Mesenchymal stem cell (in vitro differentiated cells and primary cell): ENCODE data around the gene TMEM187.

Source experiments
- DNase-seq: peaks from one replicate; pipeline ENCODE4 v3.0.0-alpha.2; 2013
- H2AFZ ChIP-seq: one replicate; pipeline ENCODE4 v1.6.1; 2013; ENCODE audit warnings: low read depth, mild to moderate bottlenecking, control low read depth, inconsistent platforms, low read length, moderate library complexity
- H2AK5ac ChIP-seq: 2 replicates; pipeline ENCODE4 v1.6.1; 2013; ENCODE audit warnings: low read length, moderate library complexity, mild to moderate bottlenecking, inconsistent platforms; ENCODE audit not compliant: severe bottlenecking
- H2BK120ac ChIP-seq: one replicate; pipeline ENCODE4 v1.6.1; 2013; ENCODE audit warnings: low read depth, mild to moderate bottlenecking, inconsistent platforms, low read length, moderate library complexity
- H2BK12ac ChIP-seq, 2 experiments: one replicate each; pipeline ENCODE4 v1.6.1; 2013; ENCODE audit warnings: inconsistent platforms in 2 of 2, low read length in 2 of 2, mild to moderate bottlenecking in 2 of 2, moderate library complexity in 2 of 2, control low read depth in 1 of 2
- H2BK15ac ChIP-seq: one replicate; pipeline ENCODE4 v1.6.1; 2013; ENCODE audit warnings: mild to moderate bottlenecking, low read depth, inconsistent platforms; ENCODE audit not compliant: poor library complexity, severe bottlenecking
- H2BK5ac ChIP-seq: 2 replicates; pipeline ENCODE4 v1.6.1; 2013; ENCODE audit warnings: low read depth, mild to moderate bottlenecking, low read length, control low read depth, inconsistent platforms; ENCODE audit not compliant: poor library complexity, severe bottlenecking
- H3K14ac ChIP-seq, 2 experiments: one replicate each; pipeline ENCODE4 v1.6.1; 2013; ENCODE audit warnings: inconsistent platforms in 2 of 2, low read length in 2 of 2, control low read depth in 1 of 2, mild to moderate bottlenecking in 1 of 2, moderate library complexity in 1 of 2
- H3K18ac ChIP-seq, 2 experiments: one replicate each; pipeline ENCODE4 v1.6.1; 2013; ENCODE audit warnings: inconsistent platforms in 2 of 2, low read length in 2 of 2, control low read depth in 1 of 2, low read depth in 1 of 2, mild to moderate bottlenecking in 1 of 2
- H3K23ac ChIP-seq, 2 experiments: one replicate each; pipeline ENCODE4 v1.6.1; 2013; ENCODE audit warnings: inconsistent platforms in 2 of 2, low read length in 2 of 2, mild to moderate bottlenecking in 2 of 2, moderate library complexity in 2 of 2, control low read depth in 1 of 2
- H3K27ac ChIP-seq: 2 replicates; pipeline ENCODE4 v1.5.1; 2013; ENCODE audit warnings: mild to moderate bottlenecking, moderate library complexity, low read length, control low read depth, inconsistent platforms; ENCODE audit not compliant: poor library complexity, severe bottlenecking
- H3K27me3 ChIP-seq, 2 experiments: 2 replicates each; pipeline versions ENCODE4 v1.6.1 to v1.7.0; 2013; ENCODE audit warnings: low read length in 2 of 2, mild to moderate bottlenecking in 2 of 2, moderate library complexity in 2 of 2, control low read depth in 1 of 2, inconsistent platforms in 1 of 2; ENCODE audit not compliant: control insufficient read depth in 1 of 2, insufficient read depth in 1 of 2
- H3K36me3 ChIP-seq, 2 experiments: 2 replicates each; pipeline versions ENCODE4 v1.6.1 to v1.7.0; 2013; ENCODE audit warnings: low read length in 2 of 2, control low read depth in 1 of 2, inconsistent platforms in 1 of 2, low read depth in 1 of 2, mild to moderate bottlenecking in 1 of 2; ENCODE audit not compliant: insufficient read depth in 2 of 2, control insufficient read depth in 1 of 2
- H3K4ac ChIP-seq, 2 experiments: one replicate each; pipeline ENCODE4 v1.6.1; 2013; ENCODE audit warnings: inconsistent platforms in 2 of 2, low read length in 2 of 2, mild to moderate bottlenecking in 2 of 2, moderate library complexity in 2 of 2, control low read depth in 1 of 2, low read depth in 1 of 2
- H3K4me1 ChIP-seq: 2 replicates; pipeline ENCODE4 v1.6.1; 2013; ENCODE audit warnings: low read depth, low read length, control low read depth; ENCODE audit not compliant: control insufficient read depth, insufficient read depth
- H3K4me2 ChIP-seq: 2 replicates; pipeline ENCODE4 v1.6.1; 2013; ENCODE audit warnings: low read length, mild to moderate bottlenecking, inconsistent platforms; ENCODE audit not compliant: poor library complexity, severe bottlenecking
- H3K4me3 ChIP-seq, 2 experiments: 2 replicates each; pipeline versions ENCODE4 v1.5.1 to v1.7.0; 2013; ENCODE audit warnings: low read length in 2 of 2, mild to moderate bottlenecking in 2 of 2, control low read depth in 1 of 2, low read depth in 1 of 2; ENCODE audit not compliant: insufficient read depth in 1 of 2
- H3K79me1 ChIP-seq: replicated peaks from 2 replicates; pipeline ENCODE4 v1.6.1; 2013; ENCODE audit warnings: mild to moderate bottlenecking, control low read depth, low read length, inconsistent platforms; ENCODE audit not compliant: poor library complexity, severe bottlenecking
- H3K9ac ChIP-seq: 2 replicates; pipeline ENCODE4 v1.7.0; 2013; ENCODE audit warnings: mild to moderate bottlenecking, low read length, moderate library complexity
- H3K9me3 ChIP-seq: 2 replicates; pipeline ENCODE4 v1.7.0; 2013; ENCODE audit warnings: mild to moderate bottlenecking, low read length; ENCODE audit not compliant: control insufficient read depth
- H4K8ac ChIP-seq: one replicate; pipeline ENCODE4 v1.6.1; 2013; ENCODE audit warnings: inconsistent platforms, mild to moderate bottlenecking, low read length, moderate library complexity
- H4K91ac ChIP-seq: one replicate; pipeline ENCODE4 v1.6.1; 2013; ENCODE audit warnings: mild to moderate bottlenecking, low read length, inconsistent platforms
- WGBS: methylation state at CpG from one replicate; pipeline ENCODE4 v1.1.7; 2013; ENCODE audit warnings: mixed read lengths; 5-methylcytosine and 5-hydroxymethylcytosine counted together

The TMEM187 gene

GRCh38 chrX:153967536-153968224 is 4.9 kb upstream of the TMEM187 start:
- Histone ChIP-seq H3K4me2 (peak overlapping the region; percentile 6), H3K9ac (peak overlapping the region; percentile 87), H3K9me3 (no peaks in the 10 kb centered on the region), H2BK120ac (no peak overlapping the region), H3K27me3 (peaks cover 0 to 4% of the 10 kb centered on the region in 2 experiments), H2AFZ (no peak overlapping the region), H2BK15ac (no peak overlapping the region), H4K91ac (no peak overlapping the region), H4K8ac (no peak overlapping the region), H3K4me3 (peak overlapping the region in 1 of 2 experiments; percentile 99), H3K14ac (no peak overlapping the region), H3K23ac (no peak overlapping the region), H3K4me1 (peaks cover 36% of the 10 kb centered on the region), H3K36me3 (peaks cover 6 to 45% of the 10 kb centered on the region in 2 experiments), H3K18ac (no peak overlapping the region), H3K79me1 (no peaks in the 10 kb centered on the region), H2BK12ac (no peak overlapping the region), H3K4ac (no peak overlapping the region), H2AK5ac (no peak overlapping the region), H2BK5ac (no peak overlapping the region), H3K27ac (no peak overlapping the region)
- no peak for DNase-seq
- 81% methylated on average over 15 of the region's 16 CpGs for WGBS

GRCh38 chrX:153968255-153968654 is 4.3 kb upstream of the TMEM187 start:
- no peak overlapping the region for H2BK5ac ChIP-seq
- H3K14ac ChIP-seq: no peak overlapping the region
- no peak overlapping the region for H3K4ac ChIP-seq
- H4K91ac ChIP-seq: no peak overlapping the region
- H3K4me3 ChIP-seq: peak overlapping the region in 1 of 2 experiments; percentile 99
- WGBS: 65% methylated on average over 8 of the region's 9 CpGs
- H3K9me3 ChIP-seq: no peaks in the 10 kb centered on the region
- H3K79me1 ChIP-seq: no peaks in the 10 kb centered on the region
- no peak overlapping the region for H3K27ac ChIP-seq
- peaks cover under 1 to 39% of the 10 kb centered on the region in 2 experiments for H3K36me3 ChIP-seq
- no peak overlapping the region for H4K8ac ChIP-seq
- no peak overlapping the region for H3K18ac ChIP-seq
- H2BK15ac ChIP-seq: no peak overlapping the region
- H3K9ac ChIP-seq: peak overlapping the region; percentile 87
- no peak for DNase-seq
- no peak overlapping the region for H2AK5ac ChIP-seq
- no peak overlapping the region for H3K23ac ChIP-seq
- H3K27me3 ChIP-seq: peaks cover 0 to 4% of the 10 kb centered on the region in 2 experiments
- peaks cover 36% of the 10 kb centered on the region for H3K4me1 ChIP-seq
- no peak overlapping the region for H2BK120ac ChIP-seq
- H2BK12ac ChIP-seq: no peak overlapping the region
- peak overlapping the region; percentile 81 for H3K4me2 ChIP-seq
- H2AFZ ChIP-seq: no peak overlapping the region

- H3K4me3 ChIP-seq: peak overlapping the region; percentile 87 to 99
- no peaks in the 10 kb centered on the region for H3K9me3 ChIP-seq
- no peak overlapping the region for H4K91ac ChIP-seq
- peaks cover 36% of the 10 kb centered on the region for H3K4me1 ChIP-seq
- peak overlapping the region; percentile 82 for H3K27ac ChIP-seq
- no peak overlapping the region for H2BK120ac ChIP-seq
- H2BK5ac ChIP-seq: no peak overlapping the region
- peak overlapping the region; percentile 87 for H3K9ac ChIP-seq
- H3K23ac ChIP-seq: no peak overlapping the region
- H3K4me2 ChIP-seq: peak overlapping the region; percentile 81
- H3K4ac ChIP-seq: no peak overlapping the region
- WGBS: 27% methylated on average over 9 of the region's 12 CpGs
- H4K8ac ChIP-seq: no peak overlapping the region
- no peak for DNase-seq
- no peaks in the 10 kb centered on the region for H3K79me1 ChIP-seq
- H2BK12ac ChIP-seq: no peak overlapping the region
- H2BK15ac ChIP-seq: no peak overlapping the region
- H3K36me3 ChIP-seq: peaks cover 0 to 35% of the 10 kb centered on the region in 2 experiments
- no peak overlapping the region for H3K18ac ChIP-seq
- H3K27me3 ChIP-seq: peaks cover 0 to 4% of the 10 kb centered on the region in 2 experiments
- H2AK5ac ChIP-seq: no peak overlapping the region
- no peak overlapping the region for H3K14ac ChIP-seq
- no peak overlapping the region for H2AFZ ChIP-seq
These were observed 3.8 kb upstream of the TMEM187 start for GRCh38 chrX:153968754-153969124.

- Histone ChIP-seq H2BK15ac (no peak overlapping the region), H3K4ac (peak overlapping the region in 1 of 2 experiments; percentile 58), H2BK5ac (no peak overlapping the region), H3K9me3 (no peaks in the 10 kb centered on the region), H3K23ac (no peak overlapping the region), H3K4me2 (peak overlapping the region; percentile 81), H2BK12ac (no peak overlapping the region), H3K9ac (peak overlapping the region; percentile 87), H3K4me1 (peaks cover 39% of the 10 kb centered on the region), H2BK120ac (no peak overlapping the region), H4K91ac (no peak overlapping the region), H3K36me3 (peaks cover 0 to 29% of the 10 kb centered on the region in 2 experiments), H3K4me3 (peak overlapping the region; percentile 87 to 99), H2AFZ (no peak overlapping the region), H3K27ac (peak overlapping the region; percentile 82), H3K14ac (peak overlapping the region in 1 of 2 experiments; percentile 32), H3K18ac (no peak overlapping the region), H4K8ac (no peak overlapping the region), H3K79me1 (no peaks in the 10 kb centered on the region), H2AK5ac (no peak overlapping the region), H3K27me3 (peaks cover 0 to 3% of the 10 kb centered on the region in 2 experiments)
- DNase-seq: no peak
- WGBS: 2% methylated on average over 21 of the region's 25 CpGs
These were observed 3.2 kb upstream of the TMEM187 start for GRCh38 chrX:153969125-153969903.
